PFSK-1 (cell line): ENCODE measurements around the gene RLN3.

Experiments used
- FOXP2 ChIP-seq: optimal IDR thresholded peaks from 2 replicates; pipeline ENCODE3; 2011; ENCODE audit warnings: borderline replicate concordance, control low read depth, inconsistent platforms; ENCODE audit not compliant: insufficient read depth; ENCODE audit errors: extremely low read length, extremely low read depth
- POLR2AphosphoS5 ChIP-seq: IDR thresholded peaks from 2 replicates; pipeline ENCODE4 v1.6.1; 2012; ENCODE audit warnings: low read depth, mild to moderate bottlenecking, control low read depth, low read length, moderate library complexity
- REST ChIP-seq, 2 experiments: IDR thresholded peaks; 2 replicates each; pipeline versions ENCODE4 v1.6.1 to v1.8.0; 2011 to 2012; ENCODE audit warnings: low read depth in 2 of 2, low read length in 2 of 2, control low read depth in 1 of 2, inconsistent platforms in 1 of 2, mild to moderate bottlenecking in 1 of 2, moderate library complexity in 1 of 2; ENCODE audit not compliant: insufficient read depth in 1 of 2
- SIN3A ChIP-seq: IDR thresholded peaks from 2 replicates; pipeline ENCODE4 v1.6.1; 2012; ENCODE audit warnings: mild to moderate bottlenecking, low read length, moderate library complexity, borderline replicate concordance; ENCODE audit not compliant: insufficient read depth
- TAF1 ChIP-seq: IDR thresholded peaks from 2 replicates; pipeline ENCODE4 v1.6.1; 2012; ENCODE audit warnings: low read length, control low read depth, borderline replicate concordance; ENCODE audit not compliant: insufficient read depth

The RLN3 gene

GRCh38 chr19:14052470-14052869 is 24.5 kb downstream of the RLN3 start:
- TF ChIP-seq REST (IDR thresholded peaks at IDR 0.05; ENCODE audit: insufficient read depth in 1 of 2, low read depth in 2 of 2, low read length in 2 of 2) (no peak), FOXP2 (no peak), POLR2AphosphoS5 (no peak), SIN3A (no peak)

- TF ChIP-seq TAF1, result no peak
These were observed 25.1 kb downstream of the RLN3 start for GRCh38 chr19:14053032-14053431.

GRCh38 chr19:14053500-14053899 is 25.6 kb downstream of the RLN3 start:
- no peak for TF ChIP-seq REST (IDR thresholded peaks at IDR 0.05; ENCODE audit: insufficient read depth in 1 of 2, low read depth in 2 of 2, low read length in 2 of 2)
- TF ChIP-seq FOXP2, result no peak
- TF ChIP-seq POLR2AphosphoS5, result no peak
- TF ChIP-seq SIN3A, result no peak

- no peak for TF ChIP-seq POLR2AphosphoS5
- no peak for TF ChIP-seq FOXP2
These were observed 26.2 kb downstream of the RLN3 start for GRCh38 chr19:14054099-14054498.

GRCh38 chr19:14054721-14055120 is 26.8 kb downstream of the RLN3 start:
- TF ChIP-seq TAF1 (no peak), SIN3A (no peak)

- TF ChIP-seq REST (IDR thresholded peaks at IDR 0.05; ENCODE audit: insufficient read depth in 1 of 2, low read depth in 2 of 2, low read length in 2 of 2) (no peak), TAF1 (no peak), FOXP2 (no peak), POLR2AphosphoS5 (no peak), SIN3A (no peak)
These were observed 27.4 kb downstream of the RLN3 start for GRCh38 chr19:14055396-14055795.

- TF ChIP-seq POLR2AphosphoS5 (no peak), SIN3A (no peak), REST (IDR thresholded peaks at IDR 0.05; ENCODE audit: insufficient read depth in 1 of 2, low read depth in 2 of 2, low read length in 2 of 2) (no peak), FOXP2 (no peak), TAF1 (no peak)
These were observed 28.2 kb downstream of the RLN3 start for GRCh38 chr19:14056069-14056666.
